Measurements from ENCODE around the gene CHST11.
A peak's percentile ranks its signal among the peaks of the same experiment; 100 is the strongest.
"Not testable (repeated sequence)": the region's sequence is repeated elsewhere in the genome, so short reads cannot be mapped to it uniquely, and the experiment has no call there.

Gene CHST11

DNA sequence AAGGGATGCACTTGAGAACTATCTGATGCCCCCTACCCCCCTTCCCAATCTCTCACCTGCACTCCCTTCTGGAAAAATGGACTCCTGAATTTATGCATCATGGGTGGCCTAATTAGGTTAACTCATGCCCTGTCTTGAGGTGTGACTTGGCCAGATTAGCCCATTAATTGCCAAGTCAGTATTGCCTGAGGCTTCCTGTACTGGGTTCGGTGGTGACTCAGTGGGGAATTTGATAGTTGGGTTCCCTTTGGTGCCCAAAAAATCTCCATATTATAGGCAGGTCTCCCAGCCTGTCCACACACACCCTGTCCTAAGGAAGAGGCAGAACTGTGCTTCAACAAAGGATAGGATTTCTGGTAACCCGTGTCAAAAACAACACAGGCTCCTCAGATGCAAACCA lies 146.1 kb downstream of the CHST11 start:
- intact Hi-C loops (cut with DNase I), result no loop called here
- no peak for DNase-seq

DNA sequence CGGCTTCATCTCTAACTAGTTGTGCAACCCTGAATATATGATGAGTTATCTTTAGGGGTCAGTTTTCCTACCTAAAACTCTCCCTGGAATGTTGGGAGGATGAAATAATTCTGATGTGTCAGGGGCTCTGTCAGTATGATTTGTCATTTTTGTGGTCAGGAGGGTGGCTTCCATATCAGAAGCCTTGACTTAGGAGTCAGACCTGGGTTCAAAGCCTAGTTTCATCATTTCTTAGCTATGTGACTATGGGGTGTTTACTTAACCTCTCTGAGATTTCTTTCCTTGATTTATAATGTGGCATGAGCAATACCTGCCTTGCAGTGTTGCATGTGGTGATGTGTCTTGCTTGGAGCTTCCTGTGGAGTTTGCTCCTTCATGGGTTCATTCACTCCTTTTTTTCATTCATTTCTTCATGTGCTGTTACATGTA lies 146.8 kb downstream of the CHST11 start:
- DNase-seq, result no peak
- intact Hi-C loops (cut with DNase I), result no loop called here

DNA sequence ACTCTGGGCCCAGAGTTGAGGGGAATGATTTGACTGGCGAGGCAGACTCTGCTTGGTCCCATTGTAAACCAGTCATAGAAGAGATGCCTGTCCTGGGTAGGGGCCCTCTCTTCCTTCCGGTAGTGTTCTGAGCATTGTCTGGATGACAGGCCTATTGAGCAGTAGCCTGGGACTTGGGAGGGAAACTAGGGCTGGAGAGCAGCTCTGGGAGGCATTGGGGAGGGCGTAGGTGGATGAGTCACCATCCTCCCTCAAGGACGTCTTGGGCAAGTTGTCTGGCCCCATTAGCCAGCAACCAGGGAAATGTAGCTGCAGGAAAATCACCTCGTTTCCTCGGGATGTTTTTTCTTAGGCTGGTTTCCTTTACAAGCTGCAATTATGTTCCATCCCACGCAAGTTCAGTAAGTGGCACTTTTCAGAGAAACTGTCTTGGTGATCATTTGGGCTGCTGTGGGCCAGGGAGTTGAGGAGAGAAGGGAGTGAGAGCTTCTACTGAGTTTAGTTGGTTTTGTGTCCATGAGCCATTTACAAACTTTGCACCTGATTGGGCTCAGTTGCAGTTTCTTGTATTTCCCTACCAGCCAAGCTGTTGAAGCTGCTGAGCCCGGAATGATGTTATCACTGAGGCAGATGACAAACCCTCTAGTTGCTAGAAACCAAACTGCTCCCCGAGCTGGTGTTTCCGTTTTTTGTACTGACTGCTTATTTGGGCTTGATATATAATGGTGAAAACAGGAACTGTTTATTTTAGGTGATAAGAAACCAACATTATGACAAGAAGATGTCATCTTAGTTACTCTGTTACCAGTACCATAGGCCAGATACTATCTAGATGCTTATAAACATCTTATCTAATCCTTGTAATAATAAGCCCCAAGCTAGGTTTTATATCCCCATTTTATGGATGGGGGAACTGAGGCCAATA lies 147.6 kb downstream of the CHST11 start:
- intact Hi-C loops (cut with DNase I), result no loop called here
- DNase-seq, result peak in 20 of 42 donors; percentile 11 to 84 (median 30)

DNA sequence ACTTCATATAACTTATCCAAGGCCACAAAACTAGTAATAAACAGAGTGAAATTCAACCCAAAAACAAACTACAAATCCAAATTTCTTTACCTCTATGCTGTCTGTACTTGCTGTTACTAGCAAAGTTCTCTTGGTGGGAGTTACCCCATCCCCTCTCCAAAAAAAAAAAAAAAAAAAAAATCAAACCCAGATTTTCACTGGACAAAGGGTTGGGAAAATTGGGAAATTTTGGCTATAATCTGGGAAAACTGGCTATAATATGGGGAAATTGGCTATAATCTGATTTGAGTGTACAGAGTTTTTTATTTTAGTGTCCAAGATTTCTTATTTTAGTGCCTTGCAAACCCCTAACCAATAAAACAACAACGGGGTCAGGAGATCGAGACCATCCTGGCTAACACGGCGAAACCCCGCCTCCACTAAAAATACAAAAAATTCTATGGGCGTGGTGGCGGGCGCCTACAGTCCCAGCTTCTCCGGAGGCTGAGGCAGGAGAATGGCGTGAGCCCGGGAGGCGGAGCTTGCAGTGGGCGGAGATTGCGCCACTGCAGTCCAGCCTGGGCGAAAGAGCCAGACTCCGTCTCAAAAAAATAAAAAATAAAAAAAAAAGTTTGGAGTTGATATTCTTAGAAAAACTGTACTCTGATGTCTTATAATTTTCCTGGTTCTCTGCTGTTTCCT lies 148.4 kb downstream of the CHST11 start:
- intact Hi-C loops (cut with DNase I), result no loop called here

DNA sequence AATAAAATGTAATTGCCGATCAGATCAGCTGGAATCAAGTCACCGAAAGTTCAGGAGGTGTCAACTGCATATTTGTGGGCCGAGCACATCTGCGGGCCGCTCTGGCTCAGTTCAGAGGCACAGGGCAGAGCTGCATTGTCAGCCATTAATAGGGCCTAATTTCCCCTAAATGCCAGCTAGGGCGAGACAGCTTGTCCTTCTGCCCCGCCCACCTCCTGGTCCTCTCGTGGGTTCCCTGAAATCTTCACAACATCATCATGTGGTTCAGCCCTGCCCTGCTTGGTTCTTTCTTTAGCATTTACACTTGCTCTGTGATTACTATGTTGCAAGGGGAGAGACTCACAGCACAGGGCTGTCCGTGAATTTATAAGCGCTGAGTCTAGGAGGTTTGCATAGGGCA lies 148.9 kb downstream of the CHST11 start:
- intact Hi-C loops (cut with DNase I), result no loop called here
- DNase-seq, result peak in 37 of 42 donors; percentile 7 to 71 (median 43)

More for the DNA sequence above, 148.4 kb downstream of the CHST11 start:
- no peak for DNase-seq

DNA sequence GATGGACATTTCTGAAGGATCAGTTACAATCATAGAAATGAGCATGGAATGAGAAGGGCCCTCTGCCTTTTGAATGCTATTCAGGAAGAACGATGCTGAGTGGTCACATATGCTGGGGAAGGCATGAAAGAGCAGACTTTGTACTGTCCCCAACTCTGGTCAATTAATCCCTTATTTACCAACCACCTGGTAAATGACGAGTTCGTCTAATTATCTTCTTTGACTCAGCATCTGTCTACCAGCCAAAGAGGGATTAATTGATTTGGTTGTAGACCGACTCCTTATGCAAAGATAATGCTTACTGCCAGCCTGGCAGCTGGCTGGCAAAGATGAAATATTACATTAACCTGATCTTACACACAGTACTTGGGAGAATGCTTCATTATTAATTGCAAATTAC lies 152.2 kb downstream of the CHST11 start:
- intact Hi-C loops (cut with DNase I), result no loop called here
- DNase-seq, result no peak

DNA sequence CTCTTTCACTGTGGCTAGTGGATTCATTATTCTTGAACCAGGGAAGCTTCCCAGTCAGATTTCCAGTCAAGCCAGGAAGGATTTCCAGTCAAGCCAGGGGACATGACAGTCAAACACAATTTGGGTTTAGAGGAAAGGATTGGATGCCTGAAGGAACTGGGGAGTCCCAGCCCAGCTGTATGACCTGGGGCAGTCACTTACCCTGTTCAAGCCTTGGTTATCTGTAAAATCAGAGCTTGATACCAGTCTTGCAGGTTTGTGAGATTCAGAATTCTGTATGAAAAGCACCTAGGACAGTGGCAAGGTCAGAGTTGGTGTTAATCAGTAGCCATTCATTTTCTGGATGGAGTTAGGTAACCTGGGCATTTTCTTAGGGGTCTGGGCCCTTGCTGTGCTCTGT lies 152.7 kb downstream of the CHST11 start:
- intact Hi-C loops (cut with DNase I), result no loop called here
- no peak for DNase-seq

DNA sequence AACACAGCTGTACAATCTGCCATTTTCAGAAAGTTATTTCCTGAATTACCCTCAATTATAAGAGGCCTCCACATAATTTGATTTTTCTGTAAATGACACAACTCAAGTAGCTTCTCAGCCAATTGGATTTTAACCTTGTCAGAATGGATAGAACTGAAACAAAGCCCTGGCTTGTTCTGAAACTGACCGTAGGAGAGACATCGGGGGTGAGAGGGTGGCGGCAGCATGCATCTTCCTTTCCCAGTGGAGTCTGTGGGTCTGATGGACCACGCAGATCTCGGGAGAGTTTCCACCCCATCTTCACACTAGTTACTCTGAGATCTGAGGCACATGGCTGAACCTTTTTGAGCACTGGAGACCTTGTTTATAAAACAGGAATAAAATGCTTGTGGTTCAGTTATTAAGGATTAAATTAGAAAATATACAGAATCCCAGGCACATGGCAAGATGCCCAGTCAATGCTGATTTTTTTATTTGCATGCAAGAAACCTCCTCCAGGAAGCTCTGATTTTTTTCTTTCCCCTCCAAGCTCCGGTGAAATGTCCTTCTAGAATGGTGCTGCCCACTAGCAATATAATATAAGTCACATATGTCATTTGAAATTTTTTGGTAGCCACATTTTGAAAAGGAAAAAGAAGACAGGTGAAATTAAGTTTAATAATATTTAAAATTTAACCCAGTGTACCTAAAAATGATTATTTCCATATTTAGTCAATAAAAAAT lies 153.9 kb downstream of the CHST11 start:
- intact Hi-C loops (cut with DNase I), result no loop called here
- no peak for DNase-seq

DNA sequence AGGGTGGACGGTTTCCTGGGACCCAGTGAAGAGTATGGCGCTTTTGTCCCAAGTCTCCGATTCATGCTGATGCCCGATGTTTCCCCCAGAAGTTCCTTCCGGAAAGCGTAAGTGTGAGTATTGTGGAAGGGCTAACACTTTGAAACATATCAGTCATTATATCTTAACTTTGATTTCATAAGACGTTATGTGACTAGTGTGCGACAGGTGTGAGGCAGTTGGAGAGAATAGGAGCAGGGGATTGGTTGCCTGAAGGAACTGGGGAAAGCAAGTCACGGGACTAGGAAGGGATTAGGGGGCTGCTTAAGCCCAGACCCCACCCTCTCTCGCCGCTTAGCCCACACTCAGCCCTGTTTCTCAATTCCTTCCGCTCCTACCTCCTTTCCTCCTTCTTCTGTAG lies 154.9 kb downstream of the CHST11 start:
- intact Hi-C loops (cut with DNase I), result no loop called here
- no peak for DNase-seq

DNA sequence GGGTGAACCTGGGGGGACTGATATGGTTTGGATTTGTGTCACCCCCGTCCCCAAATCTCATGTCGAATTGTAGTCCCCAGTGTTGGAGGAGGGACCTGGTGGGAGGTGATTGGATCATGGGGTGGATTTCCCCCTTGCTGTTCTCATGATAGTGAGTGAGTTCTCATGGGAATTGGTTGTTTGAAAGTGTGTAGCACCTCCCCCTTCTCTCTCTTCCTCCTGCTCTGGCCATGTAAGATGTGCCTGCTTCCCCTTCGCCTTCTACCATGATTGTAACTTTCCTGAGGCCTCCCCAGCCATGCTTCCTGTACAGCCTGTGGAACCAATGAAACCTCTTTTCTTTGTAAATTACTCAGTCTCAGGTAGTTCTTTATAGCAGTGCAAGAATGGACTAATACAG lies 156.6 kb downstream of the CHST11 start:
- intact Hi-C loops (cut with DNase I); DNase-seq: not testable (repeated sequence)

DNA sequence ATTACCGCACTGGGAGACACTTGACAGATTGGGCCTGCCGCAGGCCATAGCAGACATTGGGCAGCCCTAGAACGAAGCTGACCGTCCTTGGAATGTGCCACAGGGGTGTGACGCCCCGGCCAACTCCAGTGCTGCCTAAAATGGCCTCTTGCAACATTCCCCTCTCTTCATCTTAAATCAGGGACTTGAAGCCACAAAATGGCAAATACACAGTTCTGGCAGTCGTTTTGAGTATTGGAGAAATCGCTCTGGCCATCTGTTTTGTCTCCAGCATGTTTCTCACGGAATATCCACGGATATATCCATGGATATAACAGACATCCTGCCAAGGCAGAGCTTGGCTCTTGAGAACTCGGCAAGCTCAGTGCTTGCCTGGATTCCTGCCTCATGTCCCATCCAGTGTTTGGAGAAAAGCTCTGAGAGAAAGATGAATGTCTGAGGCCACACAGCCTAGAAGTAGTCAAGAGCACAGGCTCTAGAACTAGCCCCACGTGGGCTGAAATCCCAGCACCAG lies 158.4 kb downstream of the CHST11 start:
- no peak for DNase-seq

DNA sequence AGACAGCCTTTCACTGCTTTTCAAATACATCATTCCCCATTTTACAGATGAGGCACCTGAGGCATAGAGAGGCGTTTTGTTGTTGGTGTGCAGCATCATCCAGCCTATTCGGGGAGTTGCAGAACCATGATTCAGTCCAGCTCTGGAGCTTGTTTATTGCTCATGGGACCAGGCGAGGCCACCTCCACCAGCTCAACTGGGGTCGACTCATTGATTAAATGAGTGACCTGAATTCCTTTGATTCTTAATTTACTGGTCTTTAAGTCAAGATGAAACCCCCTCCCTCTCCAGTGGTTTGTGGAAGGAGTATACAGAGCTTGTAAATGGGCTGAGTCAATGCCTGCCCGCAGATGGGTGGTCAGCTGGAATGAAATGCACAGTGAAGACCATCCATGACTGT lies 161.9 kb downstream of the CHST11 start:
- no peak for DNase-seq
- intact Hi-C loops (cut with DNase I), result no loop called here

More for the DNA sequence above, 158.4 kb downstream of the CHST11 start:
- intact Hi-C loops (cut with DNase I), result no loop called here

DNA sequence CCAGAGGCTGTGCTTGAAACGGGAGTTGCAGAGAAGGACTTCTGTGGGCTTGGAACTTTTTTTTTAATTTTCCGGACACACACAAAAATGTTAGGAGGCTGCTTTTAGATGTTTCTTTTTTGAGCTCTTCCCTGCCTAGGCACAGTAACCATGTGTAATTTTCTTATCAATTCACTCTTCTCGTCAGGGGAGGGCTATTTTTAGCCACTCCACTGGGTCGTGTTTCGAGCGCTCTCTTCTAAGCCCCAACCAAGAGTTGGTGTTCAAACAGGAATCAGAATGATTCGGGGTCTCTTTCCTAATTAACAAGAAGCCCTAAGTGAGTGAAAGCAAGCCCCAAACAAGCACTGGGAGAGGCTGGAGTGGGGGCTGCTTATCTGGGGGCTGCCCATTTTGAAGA lies 162.6 kb downstream of the CHST11 start:
- no peak for DNase-seq
- intact Hi-C loops (cut with DNase I), result no loop called here

DNA sequence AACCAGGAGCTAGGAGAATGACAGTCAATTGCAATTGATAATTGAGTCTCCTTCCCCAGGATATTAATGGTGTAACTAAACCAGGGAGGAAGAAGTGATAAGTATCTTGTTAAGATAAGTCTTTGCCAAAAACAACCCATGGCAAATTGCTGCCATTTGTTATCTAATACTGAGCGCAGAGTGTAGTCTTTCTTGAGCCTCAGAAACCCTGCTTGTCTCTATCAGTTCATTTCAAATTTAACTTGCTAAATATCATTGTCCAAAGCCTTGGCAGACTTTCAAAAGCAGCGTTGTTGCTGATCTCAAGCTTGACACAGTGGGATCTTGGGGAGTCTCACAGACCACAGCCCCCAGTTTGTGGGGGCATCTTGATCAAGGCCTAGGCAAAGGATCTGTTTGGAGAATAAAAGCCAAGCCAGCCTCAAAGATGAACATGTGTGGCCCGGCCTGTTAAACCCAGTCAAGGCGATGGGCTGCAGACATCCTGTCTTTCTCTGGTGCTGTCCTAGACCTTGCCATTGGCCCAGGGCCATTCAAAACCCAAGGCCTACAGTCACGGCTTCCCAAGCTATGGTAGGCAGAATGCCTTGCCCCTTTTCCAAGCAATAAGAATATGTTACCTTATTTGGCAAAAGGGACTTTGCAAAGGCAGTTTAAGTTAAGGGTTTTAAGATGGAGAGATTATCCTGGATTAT lies 164.2 kb downstream of the CHST11 start:
- DNase-seq, result no peak
- intact Hi-C loops (cut with DNase I), result no loop called here

DNA sequence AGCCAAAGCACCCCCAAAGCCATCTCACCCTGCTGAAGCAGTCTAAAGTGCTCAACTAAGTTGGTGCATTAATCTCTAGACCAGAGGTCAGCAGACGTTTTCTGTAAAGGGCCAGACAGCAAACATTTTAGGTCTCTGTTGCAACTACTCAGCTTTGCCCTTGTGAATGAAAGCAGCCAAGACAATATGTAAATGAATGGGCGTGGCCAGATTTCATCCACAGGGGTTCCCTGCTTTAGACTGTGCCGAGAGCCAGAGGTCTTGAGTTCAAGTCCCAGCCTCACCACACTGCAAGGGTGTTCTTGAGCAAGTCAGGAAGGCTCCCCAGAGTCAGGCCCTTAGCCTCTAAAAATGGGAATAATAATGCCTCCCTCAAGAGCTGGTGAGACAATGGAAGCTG lies 166.2 kb downstream of the CHST11 start:
- DNase-seq, result no peak
- intact Hi-C loops (cut with DNase I), result no loop called here

DNA sequence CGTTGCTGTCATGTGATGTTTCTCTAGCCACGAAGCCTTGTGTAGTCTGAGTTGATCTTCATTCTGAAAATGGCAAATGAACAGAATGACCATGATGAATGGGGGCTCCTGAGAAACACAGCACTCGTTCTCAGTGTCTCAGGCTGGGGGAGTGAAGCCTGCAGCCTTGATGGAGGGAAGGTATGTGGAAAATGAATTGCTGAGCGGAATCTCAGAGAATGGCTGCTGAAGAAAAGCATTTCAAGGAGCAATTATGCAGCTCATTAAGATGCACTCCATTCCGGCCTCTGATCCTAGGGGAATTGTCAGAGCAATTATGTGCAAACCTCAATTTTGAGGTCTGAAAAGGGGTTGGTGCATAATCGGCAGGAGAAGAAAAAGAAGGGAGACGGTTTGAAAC lies 167.1 kb downstream of the CHST11 start:
- DNase-seq, result peak in 1 of 42 donors; percentile 11
- intact Hi-C loops (cut with DNase I), result no loop called here

DNA sequence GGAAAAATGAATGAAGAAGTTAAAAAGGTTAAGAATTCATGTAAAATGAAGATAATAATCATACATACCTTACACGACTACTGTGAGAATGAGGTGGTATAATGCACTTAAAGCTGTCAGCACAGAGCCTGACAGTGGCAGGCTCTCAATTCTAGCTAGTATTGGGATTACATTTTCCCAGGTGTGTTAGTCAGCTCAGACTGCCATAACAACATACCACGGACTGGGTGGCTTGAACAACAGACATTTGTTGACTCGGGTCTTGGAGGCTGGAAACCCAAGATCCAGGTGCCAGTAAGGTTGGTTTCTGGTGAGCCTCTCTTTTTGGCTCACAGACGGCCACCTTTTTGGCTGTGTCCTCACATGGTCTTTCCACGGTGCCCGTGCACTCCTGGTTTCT lies 167.8 kb downstream of the CHST11 start:
- intact Hi-C loops (cut with DNase I), result no loop called here
- DNase-seq, result peak in 1 of 42 donors; percentile 31

DNA sequence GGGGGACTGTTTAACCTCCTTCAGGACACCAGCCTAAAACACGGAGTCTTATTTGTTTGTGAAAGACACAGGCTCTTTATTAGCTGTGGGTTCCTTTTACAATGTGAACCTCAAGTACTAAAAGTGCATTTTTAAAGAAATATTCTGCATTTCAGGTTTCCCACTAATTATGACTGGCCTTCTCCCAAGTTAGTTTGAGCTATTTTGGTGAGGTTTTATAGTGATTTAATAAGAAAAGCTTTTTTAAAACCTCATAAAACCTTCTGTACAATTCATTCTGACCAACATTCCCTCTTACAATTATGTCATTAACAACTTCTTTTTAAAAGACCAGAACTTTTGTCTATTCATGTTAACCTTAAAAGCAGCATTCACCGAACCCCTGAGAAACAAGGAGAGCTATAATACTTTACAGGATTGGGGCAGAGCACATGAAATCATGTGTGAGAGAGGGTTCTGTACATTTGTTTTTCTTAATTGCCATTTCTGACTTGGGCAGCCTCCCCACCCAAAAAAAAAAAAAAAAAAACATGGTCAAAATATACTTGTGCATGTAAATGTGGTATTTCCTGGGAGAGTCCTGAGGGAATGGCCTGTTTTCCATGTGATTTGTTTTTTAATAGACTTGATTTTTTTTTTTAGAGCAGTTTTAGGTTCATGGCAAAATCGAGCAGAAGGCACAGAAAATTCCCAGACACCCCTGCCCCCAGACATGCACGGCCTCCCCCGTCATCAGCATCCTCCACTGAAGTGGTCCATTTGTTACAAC lies 169.5 kb downstream of the CHST11 start:
- DNase-seq, result peak in 1 of 42 donors; percentile 26
- intact Hi-C loops (cut with DNase I), result no loop called here

All from head of caudate nucleus (tissue), 42 donors.